Mucosa of stomach (tissue), 1 donor: ENCODE data around the gene HCN4.

Source experiments
- H3K27me3 ChIP-seq: one replicate; pipeline ENCODE4 v1.7.0; 2013; ENCODE audit warnings: mild to moderate bottlenecking, low read length; ENCODE audit not compliant: control insufficient read depth, insufficient read depth
- H3K36me3 ChIP-seq: one replicate; pipeline ENCODE4 v1.7.0; 2013; ENCODE audit warnings: low read length; ENCODE audit not compliant: control insufficient read depth, insufficient read depth
- H3K4me1 ChIP-seq: one replicate; pipeline ENCODE4 v1.7.0; 2013; ENCODE audit warnings: mild to moderate bottlenecking, low read length; ENCODE audit not compliant: control insufficient read depth, insufficient read depth
- H3K4me3 ChIP-seq: one replicate; pipeline ENCODE4 v1.7.0; 2013; ENCODE audit warnings: low read length
- H3K9ac ChIP-seq: one replicate; pipeline ENCODE4 v1.7.0; 2013; ENCODE audit warnings: mild to moderate bottlenecking, low read length, moderate library complexity
- H3K9me3 ChIP-seq: one replicate; pipeline ENCODE4 v1.7.0; 2013; ENCODE audit warnings: mild to moderate bottlenecking, low read length, moderate library complexity; ENCODE audit not compliant: control insufficient read depth
- donor health status: Pancreatic carcinoma.

The HCN4 gene

GRCh38 chr15:73357999-73358665 lies 10.6 kb downstream of the HCN4 start:
- Histone ChIP-seq H3K27me3 (no peaks in the 10 kb centered on the region), H3K9ac (no peak overlapping the region)

GRCh38 chr15:73355612-73356265 lies 13.0 kb downstream of the HCN4 start:
- Histone ChIP-seq H3K9ac (no peak overlapping the region), H3K36me3 (no peaks in the 10 kb centered on the region), H3K9me3 (no peaks in the 10 kb centered on the region), H3K27me3 (no peaks in the 10 kb centered on the region), H3K4me3 (no peak overlapping the region), H3K4me1 (no peaks in the 10 kb centered on the region)

More at GRCh38 chr15:73357999-73358665, 10.6 kb downstream of the HCN4 start:
- Histone ChIP-seq H3K36me3 (no peaks in the 10 kb centered on the region), H3K4me3 (no peak overlapping the region), H3K9me3 (no peaks in the 10 kb centered on the region), H3K4me1 (no peaks in the 10 kb centered on the region)

GRCh38 chr15:73354241-73354640 lies 14.5 kb downstream of the HCN4 start:
- no peak overlapping the region for H3K4me3 ChIP-seq
- no peaks in the 10 kb centered on the region for H3K4me1 ChIP-seq
- H3K9ac ChIP-seq, result no peak overlapping the region
- no peaks in the 10 kb centered on the region for H3K9me3 ChIP-seq
- H3K36me3 ChIP-seq, result no peaks in the 10 kb centered on the region
- H3K27me3 ChIP-seq, result no peaks in the 10 kb centered on the region

GRCh38 chr15:73353734-73354133 lies 15.0 kb downstream of the HCN4 start:
- Histone ChIP-seq H3K27me3 (no peaks in the 10 kb centered on the region), H3K36me3 (no peaks in the 10 kb centered on the region), H3K4me1 (no peaks in the 10 kb centered on the region), H3K9me3 (no peaks in the 10 kb centered on the region), H3K4me3 (no peak overlapping the region), H3K9ac (no peak overlapping the region)

- no peak overlapping the region for H3K9ac ChIP-seq
- H3K4me1 ChIP-seq, result no peaks in the 10 kb centered on the region
- no peaks in the 10 kb centered on the region for H3K36me3 ChIP-seq
- no peak overlapping the region for H3K4me3 ChIP-seq
- no peaks in the 10 kb centered on the region for H3K27me3 ChIP-seq
- H3K9me3 ChIP-seq, result no peaks in the 10 kb centered on the region
These were observed 16.7 kb downstream of the HCN4 start for GRCh38 chr15:73352082-73352481.

- peaks cover 7% of the 10 kb centered on the region for H3K27me3 ChIP-seq
- H3K9me3 ChIP-seq, result no peaks in the 10 kb centered on the region
- H3K9ac ChIP-seq, result no peak overlapping the region
- no peaks in the 10 kb centered on the region for H3K36me3 ChIP-seq
- no peak overlapping the region for H3K4me3 ChIP-seq
- H3K4me1 ChIP-seq, result no peaks in the 10 kb centered on the region
These were observed 19.6 kb downstream of the HCN4 start for GRCh38 chr15:73349191-73349590.

GRCh38 chr15:73346735-73347312 lies 21.9 kb downstream of the HCN4 start:
- Histone ChIP-seq H3K36me3 (no peaks in the 10 kb centered on the region), H3K4me3 (no peak overlapping the region), H3K9me3 (no peaks in the 10 kb centered on the region), H3K4me1 (no peaks in the 10 kb centered on the region), H3K9ac (no peak overlapping the region), H3K27me3 (peaks cover 7% of the 10 kb centered on the region)

- H3K9ac ChIP-seq, result no peak overlapping the region
- H3K4me3 ChIP-seq, result no peak overlapping the region
- H3K36me3 ChIP-seq, result no peaks in the 10 kb centered on the region
- peaks cover 7% of the 10 kb centered on the region for H3K27me3 ChIP-seq
- no peaks in the 10 kb centered on the region for H3K9me3 ChIP-seq
- H3K4me1 ChIP-seq, result no peaks in the 10 kb centered on the region
These were observed 23.1 kb downstream of the HCN4 start for GRCh38 chr15:73345658-73346057.

GRCh38 chr15:73344056-73344455 lies 24.7 kb downstream of the HCN4 start:
- Histone ChIP-seq H3K36me3 (no peaks in the 10 kb centered on the region), H3K4me3 (no peak overlapping the region), H3K4me1 (no peaks in the 10 kb centered on the region), H3K9ac (no peak overlapping the region), H3K27me3 (peaks cover 7% of the 10 kb centered on the region), H3K9me3 (no peaks in the 10 kb centered on the region)

GRCh38 chr15:73341886-73342600 lies 26.7 kb downstream of the HCN4 start:
- no peaks in the 10 kb centered on the region for H3K9me3 ChIP-seq
- no peaks in the 10 kb centered on the region for H3K4me1 ChIP-seq
- H3K9ac ChIP-seq, result no peak overlapping the region
- H3K36me3 ChIP-seq, result no peaks in the 10 kb centered on the region
- peaks cover 6% of the 10 kb centered on the region for H3K27me3 ChIP-seq
- no peak overlapping the region for H3K4me3 ChIP-seq

- Histone ChIP-seq H3K4me1 (no peaks in the 10 kb centered on the region), H3K4me3 (no peak overlapping the region), H3K9me3 (no peaks in the 10 kb centered on the region), H3K27me3 (no peaks in the 10 kb centered on the region), H3K36me3 (no peaks in the 10 kb centered on the region), H3K9ac (no peak overlapping the region)
These were observed 28.1 kb downstream of the HCN4 start for GRCh38 chr15:73340502-73341192.
